Prostate gland (tissue), 2 donors: ENCODE measurements around the gene APOBEC3G.

Experiments
- POLR2A ChIP-seq: fragments of 450-650 bp; IDR thresholded peaks from one replicate; pipeline ENCODE4 v1.6.1; 2016; ENCODE audit warnings: antibody characterized with exemption, mild to moderate bottlenecking
- POLR2AphosphoS5 ChIP-seq: sonication (generic); formaldehyde crosslinking; IDR thresholded peaks from one replicate; pipeline ENCODE4 v1.6.1; 2017; ENCODE audit warnings: antibody characterized with exemption
- TF ChIP-seq, protein P1 (sequence below), 4 experiments: fragments of 200-600 bp in 2 of 4; fragments of 450-650 bp in 2 of 4; sonication (generic) in 2 of 4; IDR thresholded peaks; 1 replicate in 3 of 4; 2 replicates in 1 of 4; pipeline ENCODE4 v1.5.1; 2016 to 2019; ENCODE audit warnings: antibody characterized with exemption in 4 of 4, mild to moderate bottlenecking in 2 of 4, moderate library complexity in 2 of 4

DNA sequence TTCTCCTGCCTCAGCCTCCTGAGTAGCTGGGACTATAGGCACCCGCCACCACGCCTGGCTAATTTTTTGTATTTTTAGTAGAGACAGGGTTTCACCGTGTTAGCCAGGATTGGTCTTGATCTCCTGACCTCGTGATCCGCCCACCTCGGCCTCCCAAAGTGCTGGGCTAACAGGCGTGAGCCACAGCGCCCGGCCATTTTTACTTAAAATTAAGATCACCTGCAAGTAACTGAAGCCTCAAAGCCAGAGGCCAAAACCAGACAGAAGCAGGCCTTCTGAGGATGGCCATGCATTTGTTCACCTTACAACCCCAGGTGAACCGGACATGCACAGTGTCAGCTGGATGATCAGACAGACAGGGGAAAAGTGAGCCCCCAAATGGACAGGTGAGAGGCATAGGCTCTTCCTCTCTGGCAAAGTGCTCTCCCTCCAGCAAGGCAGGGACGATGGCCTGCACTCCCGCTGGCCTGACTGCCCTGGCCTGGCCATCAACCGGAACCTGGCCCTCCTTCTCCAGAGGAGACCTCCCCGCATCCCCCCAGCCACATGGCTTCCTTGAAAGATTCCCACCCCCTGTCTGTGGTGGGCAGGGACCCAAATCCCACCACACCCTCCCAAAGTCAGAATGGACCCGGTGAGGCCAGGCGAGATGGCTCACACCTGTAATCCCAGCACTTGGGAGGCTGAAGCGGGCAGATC is 45.8 kb downstream of the APOBEC3G start:
- TF ChIP-seq, protein P1, sequence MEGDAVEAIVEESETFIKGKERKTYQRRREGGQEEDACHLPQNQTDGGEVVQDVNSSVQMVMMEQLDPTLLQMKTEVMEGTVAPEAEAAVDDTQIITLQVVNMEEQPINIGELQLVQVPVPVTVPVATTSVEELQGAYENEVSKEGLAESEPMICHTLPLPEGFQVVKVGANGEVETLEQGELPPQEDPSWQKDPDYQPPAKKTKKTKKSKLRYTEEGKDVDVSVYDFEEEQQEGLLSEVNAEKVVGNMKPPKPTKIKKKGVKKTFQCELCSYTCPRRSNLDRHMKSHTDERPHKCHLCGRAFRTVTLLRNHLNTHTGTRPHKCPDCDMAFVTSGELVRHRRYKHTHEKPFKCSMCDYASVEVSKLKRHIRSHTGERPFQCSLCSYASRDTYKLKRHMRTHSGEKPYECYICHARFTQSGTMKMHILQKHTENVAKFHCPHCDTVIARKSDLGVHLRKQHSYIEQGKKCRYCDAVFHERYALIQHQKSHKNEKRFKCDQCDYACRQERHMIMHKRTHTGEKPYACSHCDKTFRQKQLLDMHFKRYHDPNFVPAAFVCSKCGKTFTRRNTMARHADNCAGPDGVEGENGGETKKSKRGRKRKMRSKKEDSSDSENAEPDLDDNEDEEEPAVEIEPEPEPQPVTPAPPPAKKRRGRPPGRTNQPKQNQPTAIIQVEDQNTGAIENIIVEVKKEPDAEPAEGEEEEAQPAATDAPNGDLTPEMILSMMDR (IDR thresholded peaks at IDR 0.05): no peak
- TF ChIP-seq POLR2A: no peak
- TF ChIP-seq POLR2AphosphoS5: no peak
